ENCODE data around the gene ANGPTL2. TPM values are rescaled to one million over a fixed set of nuclear protein-coding genes. Genes with fewer than 3 reads are reported as not detected.

Gene ANGPTL2
- total and polyA plus RNA-seq, 2 experiments from 2014 or later: 3.0 to 5.8 TPM

- Histone ChIP-seq H3K27ac (no peak overlapping the region), H3K27me3 (no peaks in the 10 kb centered on the region), H3K4me1 (ENCODE audit: low read depth) (no peaks in the 10 kb centered on the region), H3K4me3 (no peak overlapping the region), H3K9me3 (ENCODE audit: low read depth) (no peaks in the 10 kb centered on the region), H3K36me3 (no peaks in the 10 kb centered on the region)
- DNase-seq (ENCODE audit: low read depth in 1 of 2, low spot score in 1 of 2): peak in 1 of 2 donors; percentile 24
- TF ChIP-seq CTCF (IDR thresholded peaks at IDR 0.05; ENCODE audit: low read depth, low read length): no peak
Observed at GRCh38 chr9:127038531-127038930, 83.9 kb downstream of the ANGPTL2 start.

Other genes with a start within 250 kb of the ANGPTL2 start
- 16.1 and 18.1 TPM in 2 replicates for gene RALGPS1, start 207.9 kb downstream of the ANGPTL2 start, total RNA-seq
- gene RALGPS1, start 207.9 kb downstream of the ANGPTL2 start, polyA plus RNA-seq: 14.1 and 15.7 TPM in 2 replicates
- 27.4 and 34.2 TPM in 2 replicates for gene GARNL3, start 142.1 kb upstream of the ANGPTL2 start, total RNA-seq
- 24.8 and 35.6 TPM in 2 replicates for gene GARNL3, start 142.1 kb upstream of the ANGPTL2 start, polyA plus RNA-seq

Measured in cardiac muscle cell (in vitro differentiated cells and primary cell).